Rectal smooth muscle tissue (tissue), 1 donor: ENCODE data around the gene EHD2.
"Not testable (repeated sequence)": the region's sequence is repeated elsewhere in the genome, so short reads cannot be mapped to it uniquely, and the experiment has no call there.

Experiments
- H3K27ac ChIP-seq: one replicate; pipeline ENCODE4 v1.7.0; 2013; ENCODE audit warnings: low read depth, low read length, inconsistent platforms
- H3K27me3 ChIP-seq: one replicate; pipeline ENCODE4 v1.7.0; 2013; ENCODE audit warnings: low read length; ENCODE audit not compliant: control insufficient read depth, insufficient read depth
- H3K36me3 ChIP-seq: one replicate; pipeline ENCODE4 v1.7.0; 2013; ENCODE audit warnings: low read length; ENCODE audit not compliant: control insufficient read depth, insufficient read depth
- H3K4me1 ChIP-seq: one replicate; pipeline ENCODE4 v1.7.0; 2013; ENCODE audit warnings: low read length; ENCODE audit not compliant: control insufficient read depth, insufficient read depth
- H3K4me3 ChIP-seq: one replicate; pipeline ENCODE4 v1.7.0; 2013; ENCODE audit warnings: low read length
- H3K9ac ChIP-seq: one replicate; pipeline ENCODE4 v1.7.0; 2013; ENCODE audit warnings: low read length

EHD2 gene

GRCh38 chr19:47728295-47728694 lies 15.1 kb downstream of the EHD2 start:
- not testable (repeated sequence) for H3K9ac ChIP-seq, H3K4me3 ChIP-seq, H3K27me3 ChIP-seq
- H3K27ac ChIP-seq, result peak overlapping the region; percentile 24
- H3K36me3 ChIP-seq, result peaks cover 19% of the 10 kb centered on the region
- H3K4me1 ChIP-seq, result peaks cover 15% of the 10 kb centered on the region

- Histone ChIP-seq H3K27me3 (no peaks in the 10 kb centered on the region), H3K36me3 (peaks cover 19% of the 10 kb centered on the region), H3K4me3 (no peak overlapping the region), H3K27ac (peak overlapping the region; percentile 46), H3K4me1 (peaks cover 15% of the 10 kb centered on the region), H3K9ac (no peak overlapping the region)
These were observed 16.2 kb downstream of the EHD2 start for GRCh38 chr19:47729468-47729798.

GRCh38 chr19:47729799-47730520 lies 16.7 kb downstream of the EHD2 start:
- peaks cover 15% of the 10 kb centered on the region for H3K4me1 ChIP-seq
- peaks cover 19% of the 10 kb centered on the region for H3K36me3 ChIP-seq

GRCh38 chr19:47730521-47730889 lies 17.3 kb downstream of the EHD2 start:
- Histone ChIP-seq H3K27ac (peak overlapping the region; percentile 46), H3K4me3 (no peak overlapping the region), H3K27me3 (no peaks in the 10 kb centered on the region), H3K36me3 (peaks cover 19% of the 10 kb centered on the region), H3K4me1 (peaks cover 15% of the 10 kb centered on the region), H3K9ac (no peak overlapping the region)

More at GRCh38 chr19:47729799-47730520, 16.7 kb downstream of the EHD2 start:
- Histone ChIP-seq H3K9ac (no peak overlapping the region), H3K27ac (peak overlapping the region; percentile 46), H3K27me3 (no peaks in the 10 kb centered on the region), H3K4me3 (no peak overlapping the region)

- peaks cover 18% of the 10 kb centered on the region for H3K36me3 ChIP-seq
- H3K27ac ChIP-seq, result peak overlapping the region; percentile 46
- H3K4me1 ChIP-seq, result peaks cover 15% of the 10 kb centered on the region
- no peak overlapping the region for H3K4me3 ChIP-seq
- H3K27me3 ChIP-seq, result no peaks in the 10 kb centered on the region
- no peak overlapping the region for H3K9ac ChIP-seq
These were observed 17.7 kb downstream of the EHD2 start for GRCh38 chr19:47730910-47731309.

GRCh38 chr19:47735131-47735530 lies 21.9 kb downstream of the EHD2 start:
- Histone ChIP-seq H3K4me1 (peaks cover 3% of the 10 kb centered on the region), H3K27me3 (no peaks in the 10 kb centered on the region), H3K36me3 (peaks cover 11% of the 10 kb centered on the region), H3K27ac (no peak overlapping the region), H3K4me3 (no peak overlapping the region), H3K9ac (no peak overlapping the region)

GRCh38 chr19:47740866-47741519 lies 27.8 kb downstream of the EHD2 start:
- Histone ChIP-seq H3K9ac (no peak overlapping the region), H3K27me3 (no peaks in the 10 kb centered on the region), H3K4me3 (no peak overlapping the region), H3K27ac (no peak overlapping the region), H3K36me3 (peaks cover 12% of the 10 kb centered on the region), H3K4me1 (peaks cover 6% of the 10 kb centered on the region)

- no peak overlapping the region for H3K4me3 ChIP-seq
- H3K36me3 ChIP-seq, result peaks cover 12% of the 10 kb centered on the region
- H3K9ac ChIP-seq, result no peak overlapping the region
- H3K4me1 ChIP-seq, result peaks cover 7% of the 10 kb centered on the region
- H3K27me3 ChIP-seq, result no peaks in the 10 kb centered on the region
- peak overlapping the region; percentile 97 for H3K27ac ChIP-seq
These were observed 28.4 kb downstream of the EHD2 start for GRCh38 chr19:47741544-47742140.

GRCh38 chr19:47742634-47743033 lies 29.4 kb downstream of the EHD2 start:
- H3K4me1 ChIP-seq, result peaks cover 11% of the 10 kb centered on the region
- H3K27ac ChIP-seq, result peak overlapping the region; percentile 97
- H3K4me3 ChIP-seq, result no peak overlapping the region
- no peak overlapping the region for H3K9ac ChIP-seq
- no peaks in the 10 kb centered on the region for H3K27me3 ChIP-seq
- H3K36me3 ChIP-seq, result peaks cover 17% of the 10 kb centered on the region

- Histone ChIP-seq H3K27me3 (no peaks in the 10 kb centered on the region), H3K36me3 (peaks cover 18% of the 10 kb centered on the region), H3K4me1 (peaks cover 11% of the 10 kb centered on the region), H3K9ac (no peak within 1 kb of the TSS), H3K4me3 (peak within 1 kb of the TSS; percentile 63), H3K27ac (peak within 1 kb of the TSS; percentile 91)
These were observed 32.0 kb downstream of the EHD2 start, which contains the start of gene NOP53 for GRCh38 chr19:47745010-47745901. TSS of gene NOP53 (plus strand) at chr19:47745546. CDS start at chr19:47745560, 14 bp downstream.

GRCh38 chr19:47746129-47746528 lies 32.9 kb downstream of the EHD2 start:
- H3K27ac ChIP-seq, H3K9ac ChIP-seq, H3K27me3 ChIP-seq: not testable (repeated sequence)
- Histone ChIP-seq H3K4me1 (peaks cover 11% of the 10 kb centered on the region), H3K36me3 (peaks cover 22% of the 10 kb centered on the region), H3K4me3 (peak overlapping the region; percentile 63)

- H3K4me3 ChIP-seq, result no peak overlapping the region
- peaks cover 48% of the 10 kb centered on the region for H3K36me3 ChIP-seq
- peaks cover 5% of the 10 kb centered on the region for H3K4me1 ChIP-seq
- no peaks in the 10 kb centered on the region for H3K27me3 ChIP-seq
- H3K9ac ChIP-seq, result no peak overlapping the region
- no peak overlapping the region for H3K27ac ChIP-seq
These were observed 36.1 kb downstream of the EHD2 start for GRCh38 chr19:47749326-47749725.
